H1 (cell line): ENCODE results near the gene METTL8. TPM values are rescaled to one million over a fixed set of nuclear protein-coding genes. Genes with fewer than 3 reads are reported as not detected.
"Not testable (repeated sequence)": the region's sequence is repeated elsewhere in the genome, so short reads cannot be mapped to it uniquely, and the experiment has no call there.

Experiments used
- CTCF ChIA-PET: fragments of 300-600 bp; sonication (Branson Sonifier 250); formaldehyde crosslinking; loops from one replicate; lab custom pipeline; 2021; ENCODE audit not compliant: partially characterized antibody; lab: Charles Lee
- POLR2A ChIA-PET: fragments of 300-600 bp; sonication (Branson Sonifier 250); formaldehyde crosslinking; loops from one replicate; lab custom pipeline; 2021; ENCODE audit warnings: inconsistent platforms; ENCODE audit not compliant: partially characterized antibody; lab: Charles Lee
- DNase-seq, 2 experiments: peaks; one replicate each; pipeline versions ENCODE4 v3.0.0 to v3.0.0-alpha.2; 2010 to 2022; ENCODE audit warnings: low spot score in 2 of 2, low read depth in 1 of 2, mixed read lengths in 1 of 2
- FAIRE-seq: peaks from 2 replicates; lab custom pipeline; 2011; peaks lifted over from hg19 to GRCh38; lab: Jason Lieb, UNC
- H2AFZ ChIP-seq: 2 replicates; pipeline ENCODE4 v1.8.1; 2012; ENCODE audit warnings: low read length, inconsistent platforms
- H2AK5ac ChIP-seq: 2 replicates; pipeline ENCODE4 v1.6.1; 2013; ENCODE audit warnings: low read depth, low read length
- H2BK120ac ChIP-seq: replicated peaks from 2 replicates; pipeline ENCODE3; 2013; ENCODE audit warnings: low read depth, low read length, inconsistent platforms
- H2BK12ac ChIP-seq: 2 replicates; pipeline ENCODE4 v1.6.1; 2013; ENCODE audit warnings: low read depth, low read length
- H2BK15ac ChIP-seq: 2 replicates; pipeline ENCODE4 v1.6.1; 2013; ENCODE audit warnings: low read length
- H2BK20ac ChIP-seq: 2 replicates; pipeline ENCODE4 v1.6.1; 2013; ENCODE audit warnings: low read length
- H2BK5ac ChIP-seq: 2 replicates; pipeline ENCODE4 v1.6.1; 2013; ENCODE audit warnings: low read depth, low read length
- H3K14ac ChIP-seq: 2 replicates; pipeline ENCODE4 v1.6.1; 2013; ENCODE audit warnings: inconsistent platforms; ENCODE audit not compliant: insufficient read length
- H3K18ac ChIP-seq: 2 replicates; pipeline ENCODE4 v1.6.1; 2013; ENCODE audit warnings: low read length; ENCODE audit errors: extremely low read depth
- H3K23ac ChIP-seq: 2 replicates; pipeline ENCODE4 v1.6.1; 2013; ENCODE audit warnings: inconsistent platforms; ENCODE audit not compliant: insufficient read length
- H3K23me2 ChIP-seq: 2 replicates; pipeline ENCODE4 v1.6.1; 2013; ENCODE audit warnings: low read depth, low read length
- H3K27ac ChIP-seq: 2 replicates; pipeline ENCODE4 v1.6.1; 2011; ENCODE audit warnings: low read depth, low read length, inconsistent platforms
- H3K27me3 ChIP-seq, 4 experiments: replicated peaks in 1 of 4; 1 replicate in 1 of 4; 2 replicates in 3 of 4; pipeline versions ENCODE4 v1.6.1 to v1.8.1; 2011 to 2013; ENCODE audit warnings: low read length in 3 of 4, mild to moderate bottlenecking in 3 of 4, inconsistent platforms in 2 of 4, mixed read lengths in 2 of 4, moderate library complexity in 1 of 4; ENCODE audit not compliant: control insufficient read depth in 3 of 4, insufficient read depth in 3 of 4; ENCODE audit errors: extremely low read depth in 1 of 4
- H3K36me3 ChIP-seq, 4 experiments: 2 replicates each; pipeline versions ENCODE4 v1.6.1 to v1.8.1; 2011 to 2013; ENCODE audit warnings: mild to moderate bottlenecking in 4 of 4, low read length in 3 of 4, moderate library complexity in 2 of 4, control low read depth in 1 of 4, inconsistent platforms in 1 of 4; ENCODE audit not compliant: insufficient read depth in 4 of 4, control insufficient read depth in 2 of 4
- H3K4ac ChIP-seq: replicated peaks from 2 replicates; pipeline ENCODE3; 2013; ENCODE audit warnings: low read length, low read depth, mixed read lengths, inconsistent platforms; ENCODE audit not compliant: insufficient read length
- H3K4me1 ChIP-seq, 4 experiments: replicated peaks in 1 of 4; 1 replicate in 1 of 4; 2 replicates in 3 of 4; pipeline versions ENCODE4 v1.6.1 to v1.8.1; 2011 to 2013; ENCODE audit warnings: low read length in 3 of 4, inconsistent platforms in 2 of 4, mixed read lengths in 1 of 4; ENCODE audit not compliant: insufficient read depth in 4 of 4, control insufficient read depth in 3 of 4
- H3K4me2 ChIP-seq, 2 experiments: 2 replicates each; pipeline versions ENCODE4 v1.6.1 to v1.8.1; 2011 to 2013; ENCODE audit warnings: low read depth in 2 of 2, low read length in 2 of 2, control low read depth in 1 of 2, inconsistent platforms in 1 of 2, mild to moderate bottlenecking in 1 of 2; ENCODE audit not compliant: insufficient read depth in 1 of 2
- H3K4me3 ChIP-seq, 4 experiments: fragments of 200-600, 300-600 bp in 1 of 4; sonication (generic), shearing (Covaris generic), sonication (Bioruptor Twin) in 1 of 4; 2 replicates each; pipeline versions ENCODE4 v1.5.1 to v1.8.1; 2011 to 2016; ENCODE audit warnings: low read length in 4 of 4, low read depth in 3 of 4, control low read depth in 2 of 4, inconsistent platforms in 2 of 4, mild to moderate bottlenecking in 2 of 4, mixed read lengths in 1 of 4, moderate library complexity in 1 of 4; ENCODE audit not compliant: insufficient read depth in 2 of 4; ENCODE audit errors: extremely low read depth in 1 of 4
- H3K56ac ChIP-seq: replicated peaks from 2 replicates; pipeline ENCODE3; 2013; ENCODE audit warnings: low read depth, mild to moderate bottlenecking, mixed read lengths, low read length, inconsistent platforms; ENCODE audit not compliant: insufficient read length
- H3K79me1 ChIP-seq: 2 replicates; pipeline ENCODE4 v1.6.1; 2013; ENCODE audit warnings: low read depth, low read length, control low read depth
- H3K79me2 ChIP-seq, 2 experiments: 2 replicates each; pipeline versions ENCODE4 v1.6.1 to v1.8.1; 2012 to 2013; ENCODE audit warnings: low read length in 2 of 2, mild to moderate bottlenecking in 2 of 2, inconsistent platforms in 1 of 2; ENCODE audit not compliant: insufficient read depth in 2 of 2, control insufficient read depth in 1 of 2
- H3K9ac ChIP-seq, 4 experiments: replicated peaks in 1 of 4; 1 replicate in 1 of 4; 2 replicates in 3 of 4; pipeline versions ENCODE4 v1.6.1 to v1.8.1; 2011 to 2013; ENCODE audit warnings: low read depth in 3 of 4, low read length in 3 of 4, control low read depth in 2 of 4, mild to moderate bottlenecking in 2 of 4, moderate library complexity in 2 of 4, inconsistent platforms in 1 of 4; ENCODE audit errors: extremely low read depth in 1 of 4
- H3K9me3 ChIP-seq, 2 experiments: 2 replicates each; pipeline versions ENCODE4 v1.6.1 to v1.8.1; 2012 to 2013; ENCODE audit warnings: mild to moderate bottlenecking in 2 of 2, moderate library complexity in 2 of 2, control low read depth in 1 of 2, inconsistent platforms in 1 of 2, low read depth in 1 of 2, low read length in 1 of 2, mixed read lengths in 1 of 2; ENCODE audit not compliant: insufficient read depth in 2 of 2
- H4K20me1 ChIP-seq, 2 experiments: replicated peaks in 1 of 2; 2 replicates each; pipeline versions ENCODE3 to v1.8.1; 2011 to 2013; ENCODE audit warnings: inconsistent platforms in 2 of 2, low read length in 2 of 2, mild to moderate bottlenecking in 1 of 2; ENCODE audit not compliant: insufficient read depth in 2 of 2, control insufficient read depth in 1 of 2
- H4K5ac ChIP-seq: 2 replicates; pipeline ENCODE4 v1.6.1; 2013; ENCODE audit warnings: low read length, low read depth, mixed read lengths, inconsistent platforms; ENCODE audit not compliant: insufficient read length
- H4K8ac ChIP-seq: 2 replicates; pipeline ENCODE4 v1.8.0; 2013; ENCODE audit warnings: mild to moderate bottlenecking, moderate library complexity, low read length, inconsistent platforms; ENCODE audit not compliant: insufficient read depth; ENCODE audit errors: extremely low read depth
- H4K91ac ChIP-seq: replicated peaks from 2 replicates; pipeline ENCODE3; 2013; ENCODE audit warnings: low read length, mixed read lengths, inconsistent platforms; ENCODE audit not compliant: insufficient read length
- WGBS, 2 experiments: shearing (Covaris generic) in 1 of 2; methylation state at CpG; one replicate each; pipeline versions ENCODE4 v1.1.6 to v1.1.7; 2013 to 2015; ENCODE audit warnings: low lambda C conversion rate in 2 of 2, mixed read lengths in 2 of 2, inconsistent platforms in 1 of 2, low coverage in 1 of 2, missing lambda C conversion rate in 1 of 2; ENCODE audit not compliant: insufficient replicate concordance in 2 of 2, insufficient coverage in 1 of 2, insufficient read length in 1 of 2; ENCODE audit errors: extremely low coverage in 1 of 2, missing lambda C conversion rate in 1 of 2; 5-methylcytosine and 5-hydroxymethylcytosine counted together
- polyA plus RNA-seq, 7 experiments: library from polyadenylated mRNA; depleted of rRNA in 3 of 7; stranded (reverse) in 5 of 7; unstranded in 2 of 7; fragments of >200 nt in 5 of 7; fragments of 200-250 nt in 2 of 7; gene quantifications; 1 replicate in 5 of 7; 2 replicates in 1 of 7; 4 replicates in 1 of 7; pipeline versions ENCODE4 v1.2.1 to v1.2.3, GENCODE V29; 2011 to 2013; ENCODE audit warnings: missing spikeins in 2 of 7, mixed read lengths in 2 of 7
- total RNA-seq: library from RNA; stranded (reverse); fragmentation: NEBNext Ultra II Directional; extraction: Animal tissue kit (Norgen Biotek cat#: 25700); gene quantifications from 2 replicates; pipeline ENCODE4 v1.2.1, GENCODE V29; 2021

METTL8 gene
- total and polyA plus RNA-seq, 2 of the 8 experiments (the other 6 are each of a cell fraction or from before 2014, with no cell fraction given) = 17.6 to 79.7 TPM

DNA sequence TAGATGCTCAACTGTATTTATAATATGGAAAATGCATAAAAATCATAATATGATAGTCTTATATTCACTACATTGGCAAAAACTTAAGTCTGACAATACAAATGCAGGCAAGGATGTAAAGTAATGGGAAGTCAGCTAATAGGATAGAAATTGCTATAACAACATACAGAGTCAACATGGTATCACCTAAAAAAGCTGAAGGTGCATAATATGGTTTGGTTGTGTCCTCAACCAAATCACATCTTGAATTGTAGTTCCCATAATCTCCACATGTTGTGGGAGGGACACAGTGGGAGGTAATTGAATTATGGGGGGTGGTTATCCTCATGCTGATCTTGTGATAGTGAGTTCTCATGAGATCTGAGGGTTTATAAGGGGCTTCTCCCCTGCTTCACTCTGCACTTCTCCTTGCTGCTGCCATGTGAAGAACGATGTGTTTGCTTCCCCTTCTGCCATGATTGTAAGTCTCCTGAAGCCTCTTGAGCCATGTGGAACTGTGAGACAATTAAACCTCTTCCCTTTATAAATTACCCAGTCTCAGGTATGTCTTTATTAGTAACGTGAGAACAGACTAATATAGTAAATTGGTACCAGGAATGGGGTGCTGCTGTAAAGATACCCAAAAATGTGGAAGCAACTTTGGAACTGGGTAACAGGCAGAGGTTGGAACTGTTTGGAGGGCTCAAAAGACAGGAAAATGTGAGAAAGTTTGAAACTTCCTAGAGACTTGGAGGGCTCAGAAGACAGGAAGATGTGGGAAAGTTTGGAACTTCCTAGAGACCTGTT is 10.9 kb downstream of the METTL8 start:
- H3K56ac ChIP-seq, H3K4me2 ChIP-seq, H2BK12ac ChIP-seq, H2BK20ac ChIP-seq, H2AK5ac ChIP-seq, FAIRE-seq, H2BK15ac ChIP-seq, H3K14ac ChIP-seq, H4K91ac ChIP-seq, H4K5ac ChIP-seq, DNase-seq, H3K27ac ChIP-seq, H3K9ac ChIP-seq, H3K4me1 ChIP-seq, H2BK120ac ChIP-seq, H2AFZ ChIP-seq, H3K4ac ChIP-seq, H3K27me3 ChIP-seq, H2BK5ac ChIP-seq, H4K20me1 ChIP-seq, H3K79me1 ChIP-seq, H3K23ac ChIP-seq, H3K23me2 ChIP-seq, H3K18ac ChIP-seq, H3K4me3 ChIP-seq, H4K8ac ChIP-seq: not testable (repeated sequence)
- peaks cover 6 to 97% of the 10 kb centered on the region in 2 experiments; a peak in 3 of 4 replicates for H3K79me2 ChIP-seq
- ChIA-PET POLR2A (interaction anchor here (1.8 kb wide), 1 partner anchor 11 kb away, joined by 6 read pairs; the partner anchor contains the start of genes DCAF17 and METTL8), CTCF (interaction anchor here (1.1 kb wide), 1 partner anchor 8 kb away, joined by 4 read pairs; no protein-coding TSS in a partner anchor)
- WGBS, 2 experiments = 94% methylated on average over 2 of the region's 2 CpGs; no CpG with 5 or more reads in 1 of the 2 experiments
- H3K9me3 ChIP-seq = peaks cover 16 to 21% of the 10 kb centered on the region in 2 experiments
- H3K36me3 ChIP-seq = peaks cover 0 to 23% (median 7%) of the 10 kb centered on the region in 4 experiments; a peak in 5 of 8 replicates
